ENCODE results near the gene SEL1L2.

Gene SEL1L2

DNA sequence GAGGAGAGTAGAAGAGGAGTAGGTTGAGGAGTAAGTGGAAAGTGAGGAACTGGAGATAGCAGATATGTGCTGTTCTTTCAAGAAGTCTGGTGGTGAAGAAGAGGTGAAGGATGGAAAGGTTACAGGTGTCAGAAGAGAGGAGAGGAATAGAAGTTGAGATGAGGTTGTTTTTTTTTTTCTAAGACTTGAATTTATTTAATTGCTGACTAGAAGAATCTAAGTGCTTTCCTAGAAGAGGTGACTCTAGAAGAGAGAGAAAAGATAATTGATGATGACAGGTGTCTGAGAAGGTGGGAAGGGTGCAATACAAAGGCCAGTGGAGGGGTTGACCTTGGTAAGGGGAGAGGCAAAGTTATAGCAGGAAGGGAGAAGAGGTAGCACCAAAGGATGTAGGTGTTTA lies 180.0 kb downstream of the SEL1L2 start:
- DNase-seq, result no peak

- no peak for DNase-seq
Measured at GRCh38 chr20:13809855-13810254, 180.6 kb downstream of the SEL1L2 start.

DNA sequence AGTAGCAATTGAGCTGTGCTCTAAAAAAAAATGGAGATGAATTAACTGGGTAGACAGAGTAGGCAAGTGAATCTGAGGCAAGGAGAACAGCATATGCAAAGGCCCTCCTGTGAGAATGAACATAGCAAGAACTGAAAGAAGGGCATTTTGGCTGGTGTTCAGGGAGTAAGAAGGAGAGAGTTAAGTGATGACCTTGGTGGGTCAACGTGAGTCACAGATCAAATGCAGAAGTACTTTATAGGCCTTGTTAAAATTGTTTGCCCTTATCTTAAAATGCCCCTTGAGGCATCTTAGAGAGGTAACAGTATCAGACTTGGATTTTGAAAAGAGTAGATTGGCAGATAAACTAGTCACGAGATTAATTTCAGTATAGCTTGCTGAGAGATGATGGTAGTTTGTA lies 181.0 kb downstream of the SEL1L2 start:
- no peak for DNase-seq

- peak; percentile 92 for DNase-seq
Measured at GRCh38 chr20:13800728-13801134, 189.7 kb downstream of the SEL1L2 start.

- no peak for DNase-seq
Measured at GRCh38 chr20:13799974-13800373, 190.4 kb downstream of the SEL1L2 start.

Data from DMS153 (cell line).